ENCODE data around the gene BRD1. TPM values are rescaled to one million over a fixed set of nuclear protein-coding genes. Genes with fewer than 3 reads are reported as not detected.

BRD1 gene
- total and polyA plus RNA-seq, 4 donors = 16.6 to 51.5 (median 28.1) TPM

DNA sequence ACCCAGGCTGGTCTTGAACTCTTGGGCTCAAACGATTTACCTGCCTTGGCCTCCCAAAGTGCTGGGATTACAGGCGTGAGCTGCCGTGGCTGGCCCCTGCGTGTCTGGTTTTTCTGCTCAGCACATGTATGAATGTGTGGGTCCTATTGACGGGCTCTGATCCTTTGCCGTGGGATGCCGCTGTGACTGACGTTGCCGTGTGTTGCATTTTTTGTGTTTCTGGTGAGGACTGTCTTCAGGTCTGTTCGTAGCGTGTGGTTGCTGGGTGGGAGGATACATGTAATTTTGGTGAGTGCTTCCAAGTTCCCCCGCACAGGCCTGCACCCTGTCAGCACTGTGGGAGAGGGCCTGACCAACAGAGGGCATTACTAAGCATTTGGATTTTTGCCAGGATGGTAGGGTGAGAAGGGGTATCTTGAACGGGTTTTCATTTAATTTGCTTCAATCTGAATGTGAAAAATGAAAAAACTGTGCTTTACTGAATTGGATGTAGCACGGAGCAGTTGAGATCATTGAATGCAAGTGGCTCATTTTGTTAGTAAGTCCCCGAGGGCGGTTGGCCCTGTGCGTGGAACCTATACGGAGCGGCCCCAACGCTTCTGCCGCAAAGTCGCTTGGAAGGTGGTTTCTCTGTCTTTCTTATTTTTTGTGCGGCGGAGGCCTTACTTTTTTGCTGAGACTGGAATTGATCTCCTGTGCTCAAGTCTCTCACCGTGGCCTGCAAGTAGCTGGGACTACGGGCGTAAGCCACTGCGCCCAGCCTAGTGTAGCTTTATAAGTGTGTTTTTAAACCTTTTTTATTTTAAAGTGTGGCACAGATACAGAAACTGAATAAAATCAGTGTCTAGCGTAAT is 34.2 kb upstream of the BRD1 start:
- Histone ChIP-seq H3K4me3 (no peak overlapping the region), H3K27ac (ENCODE audit: low read depth in 1 of 2, low read length in 1 of 2) (no peak overlapping the region), H3K27me3 (ENCODE audit: control insufficient read depth in 3 of 3, insufficient read depth in 3 of 3, low read length in 2 of 3) (no peaks in the 10 kb centered on the region), H3K9ac (ENCODE audit: insufficient read depth in 1 of 2, low read length in 2 of 2) (no peak overlapping the region), H3K4me1 (ENCODE audit: control insufficient read depth in 5 of 5, insufficient read depth in 5 of 5, low read length in 5 of 5) (peaks cover 0 to 16% (median 0%) of the 10 kb centered on the region in 5 donors), H3K36me3 (ENCODE audit: control insufficient read depth in 4 of 4, insufficient read depth in 4 of 4, low read length in 4 of 4) (peaks cover 0 to 6% (median 1%) of the 10 kb centered on the region in 4 donors), H3K9me3 (ENCODE audit: control insufficient read depth in 4 of 4, insufficient read depth in 3 of 4, low read length in 3 of 4) (peaks cover 0 to 6% (median 3%) of the 10 kb centered on the region in 4 donors)
- 87 to 89% methylated on average over 29 of the region's 29 CpGs for WGBS, 2 donors
- DNase-seq = no peak
- ATAC-seq (ENCODE audit: insufficient read depth, low FRiP score) = no peak
- TF ChIP-seq, protein P1, sequence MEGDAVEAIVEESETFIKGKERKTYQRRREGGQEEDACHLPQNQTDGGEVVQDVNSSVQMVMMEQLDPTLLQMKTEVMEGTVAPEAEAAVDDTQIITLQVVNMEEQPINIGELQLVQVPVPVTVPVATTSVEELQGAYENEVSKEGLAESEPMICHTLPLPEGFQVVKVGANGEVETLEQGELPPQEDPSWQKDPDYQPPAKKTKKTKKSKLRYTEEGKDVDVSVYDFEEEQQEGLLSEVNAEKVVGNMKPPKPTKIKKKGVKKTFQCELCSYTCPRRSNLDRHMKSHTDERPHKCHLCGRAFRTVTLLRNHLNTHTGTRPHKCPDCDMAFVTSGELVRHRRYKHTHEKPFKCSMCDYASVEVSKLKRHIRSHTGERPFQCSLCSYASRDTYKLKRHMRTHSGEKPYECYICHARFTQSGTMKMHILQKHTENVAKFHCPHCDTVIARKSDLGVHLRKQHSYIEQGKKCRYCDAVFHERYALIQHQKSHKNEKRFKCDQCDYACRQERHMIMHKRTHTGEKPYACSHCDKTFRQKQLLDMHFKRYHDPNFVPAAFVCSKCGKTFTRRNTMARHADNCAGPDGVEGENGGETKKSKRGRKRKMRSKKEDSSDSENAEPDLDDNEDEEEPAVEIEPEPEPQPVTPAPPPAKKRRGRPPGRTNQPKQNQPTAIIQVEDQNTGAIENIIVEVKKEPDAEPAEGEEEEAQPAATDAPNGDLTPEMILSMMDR (IDR thresholded peaks at IDR 0.05; ENCODE audit: control extremely low read depth, extremely low read depth) = no peak

DNA sequence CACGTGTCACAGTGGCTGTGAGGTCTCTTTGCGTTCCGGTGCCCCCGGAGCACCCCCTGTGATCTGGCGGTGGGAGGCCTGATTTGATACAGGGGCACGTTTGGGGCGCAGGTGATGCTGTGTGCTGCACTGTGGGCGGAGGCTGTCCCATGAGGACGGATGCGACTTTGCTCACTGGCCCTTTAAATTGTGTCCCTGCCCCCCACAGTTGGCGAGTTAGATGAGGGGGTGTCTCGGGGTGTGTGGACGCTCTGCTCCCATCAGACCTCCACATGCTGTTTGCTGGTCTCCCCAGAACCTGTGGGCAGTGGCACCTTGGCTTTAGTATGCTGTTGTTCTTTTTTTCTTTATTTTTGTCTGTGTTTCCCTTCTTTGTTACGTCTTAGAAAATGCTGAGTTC is 31.2 kb upstream of the BRD1 start:
- H3K27me3 ChIP-seq (ENCODE audit: control insufficient read depth in 3 of 3, insufficient read depth in 3 of 3, low read length in 2 of 3) = no peaks in the 10 kb centered on the region
- H3K9ac ChIP-seq (ENCODE audit: insufficient read depth in 1 of 2, low read length in 2 of 2) = no peak overlapping the region
- H3K36me3 ChIP-seq (ENCODE audit: control insufficient read depth in 4 of 4, insufficient read depth in 4 of 4, low read length in 4 of 4) = peaks cover 0 to 5% (median 0%) of the 10 kb centered on the region in 4 donors
- H3K27ac ChIP-seq (ENCODE audit: low read depth in 1 of 2, low read length in 1 of 2) = no peak overlapping the region
- no peak overlapping the region for H3K4me3 ChIP-seq
- TF ChIP-seq, protein P1 (IDR thresholded peaks at IDR 0.05; ENCODE audit: control extremely low read depth, extremely low read depth) = no peak
- peaks cover 7 to 20% (median 13%) of the 10 kb centered on the region in 5 donors for H3K4me1 ChIP-seq (ENCODE audit: control insufficient read depth in 5 of 5, insufficient read depth in 5 of 5, low read length in 5 of 5)
- WGBS, 2 donors = 86 to 91% methylated on average over 13 to 14 of the region's 14 CpGs
- DNase-seq (no peak), ATAC-seq (ENCODE audit: insufficient read depth, low FRiP score) (no peak)
- no peaks in the 10 kb centered on the region for H3K9me3 ChIP-seq (ENCODE audit: control insufficient read depth in 4 of 4, insufficient read depth in 3 of 4, low read length in 3 of 4)

DNA sequence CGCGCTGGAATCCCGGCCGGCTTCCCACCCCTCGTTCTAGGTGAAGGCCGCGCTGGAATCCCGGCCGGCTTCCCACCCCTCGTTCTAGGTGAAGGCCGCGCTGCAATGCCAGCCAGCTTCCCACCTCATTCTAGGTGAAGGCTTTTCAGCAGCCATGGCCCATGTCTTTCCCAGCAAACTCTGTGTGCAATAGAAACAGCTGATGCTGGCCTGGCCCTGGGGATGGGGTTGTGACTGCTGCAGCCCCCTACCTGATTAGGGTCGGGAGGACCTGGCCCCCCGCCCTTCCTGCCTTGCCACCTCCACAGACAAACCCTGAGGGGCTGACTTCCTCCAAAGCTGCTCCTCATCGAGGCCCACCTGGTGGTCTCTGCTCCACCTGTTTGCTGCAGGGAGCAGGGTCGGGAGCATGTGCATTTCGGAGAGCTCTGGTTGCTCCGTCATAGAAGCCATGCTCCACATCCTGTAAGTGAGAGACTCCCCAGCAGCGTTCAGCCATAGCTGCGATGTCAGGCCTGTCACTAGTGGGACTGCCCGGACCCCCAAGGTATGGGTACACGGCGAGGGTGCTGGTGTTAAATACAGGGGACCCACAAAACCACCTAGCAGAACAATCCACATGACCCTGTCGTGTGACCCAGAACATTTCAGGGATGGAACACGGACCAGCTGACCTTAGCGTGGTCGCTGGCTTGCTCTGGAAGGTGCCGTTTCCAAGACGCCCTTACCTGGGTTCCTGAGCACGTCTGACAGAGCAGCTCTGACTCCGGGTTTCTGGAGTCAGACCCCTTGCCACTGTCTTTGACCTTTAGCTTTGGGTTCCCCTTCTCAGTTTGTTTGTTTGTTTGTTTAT is 29.3 kb upstream of the BRD1 start:
- DNase-seq (no peak), ATAC-seq (ENCODE audit: insufficient read depth, low FRiP score) (no peak)
- no peaks in the 10 kb centered on the region for H3K9me3 ChIP-seq (ENCODE audit: control insufficient read depth in 4 of 4, insufficient read depth in 3 of 4, low read length in 3 of 4)
- 88 to 89% methylated on average over 31 of the region's 31 CpGs for WGBS, 2 donors
- TF ChIP-seq, protein P1 (IDR thresholded peaks at IDR 0.05; ENCODE audit: control extremely low read depth, extremely low read depth) = no peak
- H3K4me1 ChIP-seq (ENCODE audit: control insufficient read depth in 5 of 5, insufficient read depth in 5 of 5, low read length in 5 of 5) = peaks cover 7 to 20% (median 13%) of the 10 kb centered on the region in 5 donors
- no peak overlapping the region for H3K9ac ChIP-seq (ENCODE audit: insufficient read depth in 1 of 2, low read length in 2 of 2)
- peaks cover 0 to 5% (median 0%) of the 10 kb centered on the region in 4 donors for H3K36me3 ChIP-seq (ENCODE audit: control insufficient read depth in 4 of 4, insufficient read depth in 4 of 4, low read length in 4 of 4)
- H3K4me3 ChIP-seq = no peak overlapping the region
- H3K27ac ChIP-seq (ENCODE audit: low read depth in 1 of 2, low read length in 1 of 2) = no peak overlapping the region
- no peaks in the 10 kb centered on the region for H3K27me3 ChIP-seq (ENCODE audit: control insufficient read depth in 3 of 3, insufficient read depth in 3 of 3, low read length in 2 of 3)

Measured in lung (tissue), 12 donors.